ENCODE results near the gene STRC.
"Not testable (repeated sequence)": the region's sequence is repeated elsewhere in the genome, so short reads cannot be mapped to it uniquely, and the experiment has no call there.

Gene STRC

GRCh38 chr15:43563793-43564192 is 54.8 kb downstream of the STRC start:
- DNase-seq (ENCODE audit: low spot score) = not testable (repeated sequence)

GRCh38 chr15:43562753-43563152 is 55.8 kb downstream of the STRC start:
- DNase-seq (ENCODE audit: low spot score) = not testable (repeated sequence)

GRCh38 chr15:43552986-43553385 is 65.6 kb downstream of the STRC start:
- no peak for DNase-seq (ENCODE audit: low spot score)

DNA sequence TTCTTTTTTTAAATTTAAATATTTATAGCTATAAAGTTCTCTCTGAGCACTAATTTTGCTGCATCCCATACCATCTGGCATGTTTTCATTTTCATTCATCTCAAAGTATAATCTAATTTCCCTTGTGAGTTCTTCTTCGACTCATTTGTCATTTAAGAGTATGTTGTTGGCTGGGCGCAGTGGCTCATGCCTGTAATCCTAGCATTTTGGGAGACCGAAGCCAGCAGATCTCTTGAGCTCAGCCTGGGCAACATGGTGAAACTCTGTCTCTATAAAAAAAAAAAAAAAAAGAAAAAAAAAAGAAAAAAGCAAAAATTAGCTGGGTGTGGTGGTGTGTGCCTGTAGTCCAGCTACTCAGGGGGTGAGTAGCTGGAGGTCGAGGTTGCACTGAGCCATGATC is 66.3 kb downstream of the STRC start:
- no peak for DNase-seq (ENCODE audit: low spot score)

DNA sequence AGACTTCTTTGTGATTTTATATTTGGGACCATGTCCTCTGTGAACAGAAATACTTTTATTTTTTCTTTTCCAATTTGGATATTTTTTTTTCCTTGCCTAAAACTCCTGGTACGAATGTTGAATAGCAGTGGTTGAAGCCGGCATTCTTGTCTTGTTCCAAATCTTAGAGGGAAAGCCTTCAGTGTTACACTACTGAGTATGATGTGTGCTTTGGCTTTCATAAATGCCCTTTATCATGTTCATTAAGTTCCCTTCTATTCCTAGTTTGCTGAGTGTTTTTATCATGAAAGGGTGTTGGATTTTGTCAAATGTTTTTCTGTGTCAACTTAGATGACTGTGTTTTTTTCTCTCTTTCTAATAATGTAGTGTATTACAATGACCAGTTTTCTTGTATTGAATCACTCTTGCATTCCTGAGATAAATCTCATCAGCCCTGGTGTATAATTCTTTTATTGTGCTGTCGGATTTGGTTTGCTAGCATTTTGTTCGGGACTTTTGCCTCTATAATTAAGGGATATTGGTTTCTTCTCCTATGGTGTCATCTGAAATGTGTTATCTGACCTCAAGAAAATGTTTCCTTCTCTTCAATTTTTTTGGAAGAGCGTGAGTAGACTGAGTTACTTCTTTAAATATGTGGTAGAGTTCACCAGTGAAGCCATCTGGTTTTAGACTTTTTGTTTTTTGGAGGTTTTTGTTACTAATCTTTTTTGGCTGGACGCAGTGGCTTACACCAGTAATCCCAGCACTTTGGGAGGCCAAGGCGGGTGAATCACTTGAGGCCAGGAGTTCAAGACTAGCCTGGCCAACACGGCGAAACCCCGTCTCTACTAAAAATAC is 67.9 kb downstream of the STRC start:
- no peak for DNase-seq (ENCODE audit: low spot score)
